Dermis blood vessel endothelial cell (primary cell): Measurements from ENCODE around the gene TMEM222. TPM values are rescaled to one million over a fixed set of nuclear protein-coding genes. Genes with fewer than 3 reads are reported as not detected.
A peak's percentile ranks its signal among the peaks of the same experiment; 100 is the strongest.

Experiments used
- DNase-seq: peaks from one replicate; pipeline ENCODE4 v3.0.0; 2010
- total RNA-seq: library from RNA; depleted of rRNA; stranded (reverse); fragments of >200 nt; gene quantifications from 2 replicates; pipeline ENCODE4 v1.2.3, GENCODE V29; 2014

Gene TMEM222
- total RNA-seq, 1 donor from 2014 or later: 23.3 TPM

DNA sequence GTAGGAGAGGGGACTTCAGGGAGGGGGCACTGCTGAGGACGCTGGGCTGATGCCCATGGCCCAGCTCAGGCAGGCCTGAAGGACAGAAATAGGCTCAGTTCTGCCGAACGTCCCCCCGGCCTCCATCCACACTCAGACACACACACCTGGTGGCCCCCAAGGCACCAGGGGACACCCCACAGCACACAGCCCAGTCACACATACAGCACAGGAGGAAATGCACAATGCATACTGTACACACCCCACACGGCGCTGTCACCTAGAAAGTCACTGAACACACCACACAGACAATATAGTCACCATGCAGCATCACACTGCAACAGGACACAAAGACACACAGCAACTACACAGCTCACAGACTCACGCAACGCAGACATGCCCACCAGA is 20.4 kb downstream of the TMEM222 start:
- DNase-seq: no peak

DNA sequence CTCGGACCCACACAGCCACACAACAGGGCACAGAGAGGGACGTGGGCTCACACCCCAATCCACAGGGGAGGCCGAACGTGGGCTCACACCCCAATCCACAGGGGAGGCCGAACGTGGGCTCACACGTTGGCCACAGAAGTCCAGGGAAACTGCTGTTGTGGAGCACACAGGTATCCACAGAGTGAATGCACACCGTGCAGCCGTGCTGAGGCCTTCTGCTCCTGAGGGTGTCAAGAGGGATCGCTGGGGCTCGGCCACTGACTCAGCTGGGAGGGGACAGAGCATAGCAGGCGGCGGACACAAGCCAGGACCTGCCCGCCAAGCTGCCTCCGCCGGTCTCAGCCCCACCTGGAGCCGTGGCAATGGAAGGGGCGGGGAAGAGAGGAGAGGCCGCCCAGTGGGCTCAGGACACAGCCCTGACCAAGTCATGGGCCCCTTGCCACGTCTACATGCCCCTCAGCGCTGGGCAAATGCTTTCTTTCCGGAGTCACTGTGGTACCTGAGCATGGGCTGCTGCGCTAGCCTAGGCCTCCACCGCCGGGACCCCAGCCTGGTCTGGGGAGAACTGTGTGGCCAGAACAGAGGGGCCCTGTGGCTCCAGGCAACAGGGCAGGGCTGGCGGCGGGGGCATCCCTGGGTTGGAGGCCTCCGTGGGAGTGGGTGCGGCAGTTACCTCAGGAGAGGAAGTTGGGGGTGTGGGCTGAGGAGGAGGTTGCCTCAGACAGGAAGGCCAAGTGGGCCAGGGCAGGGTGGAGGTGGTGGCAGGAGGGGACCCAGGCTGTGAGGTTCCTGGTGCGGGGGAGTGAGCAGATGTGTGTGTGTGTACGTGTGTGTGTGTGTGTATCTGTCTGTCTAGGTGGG is 21.0 kb downstream of the TMEM222 start:
- DNase-seq: no peak

DNA sequence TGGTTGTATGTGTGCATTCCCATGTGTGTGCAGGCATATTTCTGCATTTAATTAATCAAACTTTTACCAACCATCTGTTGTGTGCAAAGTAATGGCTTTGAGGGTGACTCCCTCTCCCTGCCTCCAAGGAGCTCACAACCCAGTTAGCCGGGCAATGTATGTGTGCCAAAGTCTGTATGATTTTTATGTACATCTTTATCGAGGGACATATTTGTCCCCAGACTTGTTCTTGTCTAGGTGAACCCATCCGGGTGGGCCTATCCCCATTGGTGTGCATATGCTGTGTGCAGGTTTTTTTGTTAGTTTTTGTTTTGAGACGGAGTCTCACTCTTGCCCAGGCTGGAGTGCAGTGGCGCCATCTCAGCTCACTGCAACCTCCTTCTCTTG is 21.7 kb downstream of the TMEM222 start:
- DNase-seq: no peak

DNA sequence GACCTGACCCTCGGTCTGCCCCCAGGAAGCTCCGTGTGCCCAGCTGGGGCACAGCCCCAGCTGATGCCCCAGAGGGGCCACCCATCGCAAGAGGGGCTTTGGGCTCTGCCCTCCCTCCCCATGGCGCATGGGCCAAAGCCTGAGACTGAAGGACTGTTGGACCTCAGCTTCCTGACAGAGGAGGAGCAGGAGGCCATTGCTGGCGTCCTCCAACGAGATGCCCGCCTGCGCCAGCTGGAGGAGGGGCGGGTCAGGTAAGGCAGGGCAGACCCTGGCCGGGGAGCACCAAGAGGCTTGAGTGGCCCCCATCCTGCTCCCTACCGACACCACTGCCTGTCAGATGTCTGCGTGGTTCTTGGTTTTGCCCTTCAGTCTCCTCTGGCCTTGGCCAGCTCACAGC is 23.3 kb downstream of the TMEM222 start:
- DNase-seq: no peak

DNA sequence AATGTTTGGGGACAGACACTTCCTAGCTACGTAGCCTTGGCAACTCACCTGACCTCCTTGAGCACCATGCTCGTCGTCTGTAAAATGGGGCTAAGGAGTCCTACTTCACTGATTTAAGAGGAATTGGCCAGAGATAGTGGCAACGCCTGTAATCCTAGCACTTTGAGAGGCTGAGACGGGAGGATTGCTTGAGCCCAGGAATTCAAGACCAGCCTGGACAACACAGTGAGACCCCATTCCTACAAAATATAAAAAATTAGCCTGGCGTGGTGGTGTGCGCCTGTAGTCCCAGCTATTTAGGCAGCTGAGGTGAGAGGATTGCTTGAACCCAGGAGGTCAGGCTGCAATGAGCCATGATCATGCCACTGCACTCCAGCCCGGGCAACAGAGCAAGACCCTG is 24.4 kb downstream of the TMEM222 start:
- no peak for DNase-seq

DNA sequence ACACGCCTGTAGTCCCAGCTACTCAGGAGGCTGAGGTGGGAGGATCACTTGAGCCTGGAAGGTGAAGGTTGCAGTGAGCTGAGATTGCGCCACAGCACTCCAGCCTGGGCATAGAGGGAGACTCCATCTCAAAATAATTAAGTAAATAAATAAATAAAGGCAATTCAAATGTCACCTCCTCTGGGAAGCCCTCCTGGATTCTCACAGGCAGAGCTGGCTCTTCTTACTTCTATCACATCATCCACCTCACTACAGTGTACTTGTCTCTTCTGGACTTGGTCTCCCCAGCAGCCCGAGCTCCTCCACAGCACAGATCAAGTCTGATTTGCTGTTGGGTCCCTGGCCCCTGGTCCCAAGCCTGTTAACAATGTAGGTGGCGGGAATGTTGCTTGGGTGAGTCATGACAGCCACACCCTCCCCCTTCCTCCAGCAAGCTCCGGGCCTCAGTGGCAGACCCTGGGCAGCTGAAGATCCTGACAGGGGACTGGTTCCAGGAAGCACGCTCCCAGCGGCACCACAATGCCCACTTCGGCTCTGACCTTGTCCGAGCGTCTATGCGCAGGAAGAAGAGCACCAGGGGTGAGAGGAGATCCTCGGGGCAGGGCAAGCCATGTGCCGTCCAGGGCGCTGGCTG is 25.1 kb downstream of the TMEM222 start:
- peak; percentile 25 for DNase-seq

DNA sequence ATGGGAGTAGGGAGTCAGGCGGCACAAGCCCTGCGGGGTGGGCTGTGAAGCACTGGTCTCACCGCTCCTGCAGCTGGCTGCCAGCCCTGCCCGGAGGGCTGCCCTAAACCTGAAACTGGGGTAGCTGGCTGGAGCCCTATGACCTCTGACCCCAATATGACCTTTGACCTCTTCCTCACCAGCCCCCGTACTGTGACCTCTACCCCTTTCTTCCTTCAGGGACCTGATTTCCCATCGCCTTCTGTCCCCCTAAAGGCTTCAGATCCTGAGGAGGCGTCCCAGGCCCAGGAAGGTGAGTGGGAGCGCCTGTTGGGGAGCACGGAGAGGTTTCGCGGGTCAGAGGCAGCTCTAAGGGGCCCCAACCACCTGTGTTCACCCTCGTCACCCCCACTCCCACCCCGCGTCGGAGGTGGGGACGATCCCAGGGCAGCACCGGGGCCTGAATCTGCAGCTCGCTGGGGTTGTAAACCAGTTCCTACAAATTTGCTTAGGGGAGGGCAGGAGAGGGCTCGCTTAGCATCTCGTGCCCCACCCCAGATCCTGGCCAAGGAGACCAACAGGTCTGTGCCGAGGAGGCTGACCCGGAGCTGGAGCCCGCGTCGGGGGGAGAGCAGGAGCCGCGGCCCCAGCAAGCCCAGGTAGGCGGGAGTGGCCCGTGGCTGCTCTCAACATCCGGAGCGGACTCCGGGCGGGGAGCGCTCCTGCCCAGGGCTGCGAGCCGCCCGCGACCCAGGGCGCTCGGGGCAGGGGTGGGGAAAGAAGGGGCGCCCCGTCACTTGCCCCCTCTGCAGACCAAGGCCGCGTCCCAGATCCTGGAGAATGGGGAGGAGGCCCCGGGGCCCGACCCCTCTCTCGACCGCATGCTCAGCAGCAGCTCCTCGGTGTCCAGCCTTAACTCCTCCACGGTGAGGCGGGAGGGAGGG is 27.2 kb downstream of the TMEM222 start:
- DNase-seq: peak; percentile 20

DNA sequence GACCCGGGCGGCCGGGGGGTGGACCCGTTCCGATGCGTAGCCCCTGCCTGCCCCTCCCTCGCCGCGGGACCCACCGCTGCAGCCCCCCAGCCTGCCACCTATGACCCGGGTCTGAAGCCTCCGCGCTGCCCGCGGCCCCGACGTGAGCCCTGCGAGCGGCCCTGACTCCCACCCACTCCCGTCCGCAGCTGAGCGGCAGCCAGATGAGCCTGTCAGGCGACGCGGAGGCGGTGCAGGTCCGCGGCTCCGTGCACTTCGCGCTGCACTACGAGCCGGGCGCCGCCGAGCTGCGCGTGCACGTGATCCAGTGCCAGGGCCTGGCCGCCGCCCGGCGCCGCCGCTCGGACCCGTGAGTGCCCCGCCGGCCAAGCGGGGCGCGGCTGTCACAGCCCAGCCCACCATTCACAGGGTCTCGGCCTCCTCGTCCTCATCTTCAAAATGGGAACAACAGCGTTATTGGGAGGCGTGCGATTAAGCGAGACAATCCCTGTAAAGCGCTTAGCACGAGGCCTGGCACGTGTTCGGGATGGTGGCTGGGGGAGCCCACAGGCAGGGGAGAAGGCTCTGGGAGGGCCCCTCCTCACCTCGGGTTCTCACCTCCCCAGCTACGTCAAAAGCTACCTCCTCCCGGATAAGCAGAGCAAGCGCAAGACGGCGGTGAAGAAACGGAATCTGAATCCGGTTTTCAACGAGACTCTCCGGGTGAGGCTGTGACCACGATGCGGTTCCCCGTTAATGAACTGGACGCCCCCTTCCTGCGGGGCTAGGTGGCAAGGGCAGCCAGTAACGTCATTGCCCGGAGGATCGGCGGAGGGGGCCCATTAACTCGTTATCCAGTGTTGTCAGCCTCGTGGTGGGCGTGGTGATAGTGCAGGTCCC is 28.1 kb downstream of the TMEM222 start:
- DNase-seq: peak; percentile 76

DNA sequence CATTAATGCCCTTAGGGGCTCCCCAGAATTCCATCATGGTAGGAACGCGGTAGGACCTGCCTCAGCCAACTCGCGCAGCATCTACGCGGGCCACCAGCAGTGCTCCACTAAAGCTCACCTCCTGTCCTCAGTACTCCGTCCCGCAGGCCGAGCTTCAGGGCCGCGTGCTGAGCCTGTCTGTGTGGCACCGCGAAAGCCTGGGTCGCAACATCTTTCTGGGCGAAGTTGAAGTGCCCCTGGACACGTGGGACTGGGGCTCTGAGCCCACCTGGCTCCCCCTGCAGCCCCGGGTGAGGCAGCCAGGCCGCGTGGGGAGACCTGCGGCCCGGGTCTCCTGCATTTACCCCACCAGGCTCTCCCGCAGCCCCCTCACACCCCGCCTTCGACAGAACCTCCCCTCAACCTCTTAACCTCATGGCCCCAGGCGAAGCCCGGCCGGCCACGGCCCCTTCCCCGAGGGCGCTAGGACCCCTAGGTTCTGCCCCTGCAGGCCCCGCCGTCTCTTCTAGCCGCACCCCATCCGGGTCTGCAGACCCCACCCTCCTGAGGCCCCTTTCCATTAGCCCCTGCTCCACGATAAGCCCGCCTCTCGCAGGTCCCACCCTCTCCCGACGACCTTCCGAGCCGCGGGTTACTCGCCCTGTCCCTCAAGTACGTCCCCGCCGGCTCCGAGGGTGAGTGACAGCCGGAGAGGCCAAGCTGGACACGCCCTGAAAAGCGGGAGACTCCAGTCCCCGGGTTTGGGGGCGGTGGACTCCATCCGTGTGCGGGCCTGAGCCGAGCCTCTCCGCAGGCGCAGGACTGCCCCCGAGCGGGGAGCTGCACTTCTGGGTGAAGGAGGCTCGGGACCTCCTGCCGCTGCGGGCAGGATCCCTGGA is 28.9 kb downstream of the TMEM222 start:
- peak; percentile 34 for DNase-seq

DNA sequence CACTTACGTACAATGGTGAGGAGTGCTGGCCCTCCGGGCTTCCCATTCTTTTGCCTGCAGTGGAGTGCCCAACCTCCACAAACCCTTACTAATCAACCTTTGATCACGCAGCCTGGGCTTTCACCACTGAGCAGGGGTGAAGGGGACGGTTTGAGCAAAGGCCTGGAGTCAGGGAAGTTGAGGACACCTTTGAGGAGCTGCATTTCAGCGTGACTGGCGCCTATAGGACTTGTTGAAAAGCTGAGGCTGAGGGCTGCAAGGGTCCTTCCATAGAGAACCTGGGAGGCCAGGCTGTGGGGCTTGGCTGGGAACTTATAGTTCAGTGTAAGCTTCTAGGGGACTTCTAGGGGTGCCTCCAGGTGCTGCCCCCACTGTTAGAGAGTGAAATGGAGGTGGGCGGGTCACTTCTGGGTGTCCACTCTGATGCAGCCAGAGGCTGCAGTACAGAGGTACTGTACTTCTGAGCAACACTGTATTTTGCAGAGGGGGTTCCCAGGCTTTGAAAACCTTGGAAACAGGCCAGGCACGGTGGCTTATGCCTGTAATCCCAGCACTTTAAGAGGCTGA is 29.7 kb downstream of the TMEM222 start:
- DNase-seq: no peak

DNA sequence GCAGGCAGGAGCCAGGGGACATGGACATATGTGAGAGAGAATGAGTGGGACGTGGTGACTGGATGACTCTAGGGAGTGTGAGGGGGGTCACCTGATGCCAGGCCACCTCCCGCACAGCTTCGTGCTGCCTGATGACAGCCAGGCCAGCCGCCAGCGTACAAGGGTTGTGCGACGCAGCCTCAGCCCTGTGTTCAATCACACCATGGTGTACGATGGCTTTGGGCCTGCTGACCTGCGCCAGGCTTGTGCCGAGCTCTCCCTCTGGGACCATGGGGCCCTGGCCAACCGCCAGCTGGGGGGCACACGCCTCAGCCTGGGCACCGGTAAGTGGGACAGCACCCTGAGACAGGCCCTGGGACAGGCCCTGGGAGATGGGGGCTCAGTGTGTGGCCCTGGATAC is 31.2 kb downstream of the TMEM222 start:
- no peak for DNase-seq

DNA sequence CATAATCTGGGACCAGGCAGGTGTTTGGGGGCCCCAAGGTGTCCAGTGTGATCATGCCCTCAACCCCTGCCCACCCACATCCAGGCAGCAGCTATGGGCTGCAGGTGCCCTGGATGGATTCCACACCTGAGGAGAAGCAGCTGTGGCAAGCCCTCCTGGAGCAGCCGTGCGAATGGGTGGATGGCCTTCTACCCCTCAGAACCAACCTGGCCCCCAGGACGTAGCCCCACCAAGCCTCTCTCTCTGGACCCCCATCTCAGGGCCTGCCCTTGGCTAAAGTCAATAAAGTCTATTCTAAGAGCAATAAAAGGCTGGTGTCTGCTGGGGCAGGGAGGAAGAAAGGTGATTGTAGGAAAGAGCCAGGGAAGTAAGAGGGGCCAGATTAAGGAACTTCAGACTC is 31.7 kb downstream of the TMEM222 start:
- DNase-seq: no peak

DNA sequence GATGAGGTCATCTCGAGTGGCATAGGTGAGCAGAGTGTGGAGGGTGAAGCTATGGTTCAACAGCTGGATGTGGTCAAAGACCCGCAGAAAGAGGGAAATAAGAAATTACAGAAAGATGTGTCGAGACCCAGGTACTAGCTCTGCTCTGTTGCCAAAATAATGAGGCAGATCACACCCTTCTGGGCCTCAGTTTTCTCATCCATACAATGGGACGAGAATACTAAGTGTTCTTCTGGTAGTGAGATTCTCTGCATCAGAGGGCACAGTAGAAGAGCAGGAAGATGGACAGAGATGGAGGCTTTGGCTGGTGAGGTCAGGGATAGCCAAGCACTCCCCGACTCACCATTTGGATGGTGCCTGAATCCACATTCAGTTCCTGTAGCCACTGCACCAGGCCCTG is 33.7 kb downstream of the TMEM222 start:
- no peak for DNase-seq

DNA sequence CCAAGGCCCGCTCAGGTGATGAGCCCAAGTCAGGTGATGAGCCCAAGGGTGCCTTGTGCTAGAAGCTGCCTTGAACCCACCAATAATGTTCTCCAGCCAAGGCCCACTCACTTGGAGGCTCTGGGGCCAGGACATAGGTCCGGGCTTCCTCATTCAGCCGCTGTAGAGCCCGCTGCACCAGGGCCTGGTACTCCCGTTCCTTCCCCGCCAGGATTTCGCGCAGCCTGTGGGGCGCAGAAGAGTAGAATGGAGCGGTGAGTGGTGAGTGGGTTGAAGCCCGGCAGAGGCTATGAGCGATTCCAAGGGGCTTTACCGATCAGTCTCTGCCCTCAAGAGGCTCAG is 34.3 kb downstream of the TMEM222 start:
- DNase-seq: no peak

DNA sequence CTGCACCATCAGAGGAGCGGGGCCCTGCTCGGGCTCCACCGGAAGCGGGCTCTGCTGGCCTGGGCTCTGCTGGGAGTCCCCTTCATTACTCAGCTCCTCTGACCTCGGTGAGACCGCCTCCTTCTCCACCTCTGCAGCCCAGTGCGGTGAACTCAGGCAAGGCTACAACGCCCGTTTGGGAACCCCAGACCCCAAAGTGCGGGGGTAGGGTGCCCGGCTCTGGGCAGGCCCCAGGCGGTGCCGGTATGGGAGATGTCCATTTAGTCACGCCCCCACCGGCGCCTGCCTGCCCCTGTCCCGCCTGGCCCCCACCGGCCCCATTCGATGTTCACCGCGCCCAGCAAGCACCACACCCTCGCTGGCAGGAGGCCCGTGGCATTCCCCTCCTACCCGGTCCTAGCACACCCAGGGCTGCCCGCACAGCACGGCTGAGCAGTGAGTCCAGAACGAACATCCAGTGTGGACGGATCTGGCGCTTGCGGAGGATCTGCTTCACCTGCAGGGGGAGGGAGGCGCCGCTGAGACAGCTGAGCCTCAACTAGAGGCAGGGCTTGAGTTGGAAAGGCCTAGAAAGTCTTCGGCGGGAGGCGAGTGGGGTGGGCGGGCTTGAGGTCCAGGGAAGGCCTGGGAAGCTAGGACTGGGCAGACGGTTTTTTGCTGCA is 34.8 kb downstream of the TMEM222 start:
- DNase-seq: no peak

DNA sequence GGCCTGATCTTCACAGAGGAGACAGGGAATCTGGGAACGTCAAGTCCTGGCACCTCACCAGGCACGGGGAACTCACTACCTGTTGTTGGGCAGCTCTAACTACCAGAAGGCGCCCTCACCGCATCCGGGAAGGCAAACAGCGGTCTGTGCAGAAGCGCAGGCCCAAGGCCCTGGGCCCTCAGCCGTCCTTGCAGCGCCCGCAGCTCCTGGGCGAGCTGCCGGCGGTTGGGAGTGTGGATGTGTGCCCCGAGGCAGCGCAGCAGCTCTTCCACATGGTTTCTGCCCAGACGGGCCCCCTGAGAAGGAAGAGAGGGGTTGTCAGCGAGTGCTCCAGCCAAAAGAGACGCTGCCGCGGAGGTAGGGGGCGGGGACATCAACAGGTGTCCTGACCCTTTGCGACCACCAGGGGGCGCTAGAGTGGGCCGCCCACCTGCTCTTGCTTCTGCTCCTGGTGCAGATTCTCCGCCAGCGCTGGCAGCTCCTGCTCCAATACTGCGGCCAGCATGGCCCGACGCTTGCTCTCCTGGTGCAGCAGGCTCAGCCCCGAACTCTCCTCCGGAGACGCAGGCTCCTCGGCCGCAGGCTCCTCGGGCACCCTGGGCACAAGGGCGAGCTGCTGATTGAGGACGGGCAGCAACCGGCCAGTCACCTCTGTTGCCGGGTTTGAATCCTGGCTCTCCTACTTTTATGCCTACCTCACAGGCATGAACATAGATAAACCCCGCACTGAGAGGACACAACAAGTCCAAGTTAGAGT is 35.5 kb downstream of the TMEM222 start:
- peak; percentile 78 for DNase-seq

DNA sequence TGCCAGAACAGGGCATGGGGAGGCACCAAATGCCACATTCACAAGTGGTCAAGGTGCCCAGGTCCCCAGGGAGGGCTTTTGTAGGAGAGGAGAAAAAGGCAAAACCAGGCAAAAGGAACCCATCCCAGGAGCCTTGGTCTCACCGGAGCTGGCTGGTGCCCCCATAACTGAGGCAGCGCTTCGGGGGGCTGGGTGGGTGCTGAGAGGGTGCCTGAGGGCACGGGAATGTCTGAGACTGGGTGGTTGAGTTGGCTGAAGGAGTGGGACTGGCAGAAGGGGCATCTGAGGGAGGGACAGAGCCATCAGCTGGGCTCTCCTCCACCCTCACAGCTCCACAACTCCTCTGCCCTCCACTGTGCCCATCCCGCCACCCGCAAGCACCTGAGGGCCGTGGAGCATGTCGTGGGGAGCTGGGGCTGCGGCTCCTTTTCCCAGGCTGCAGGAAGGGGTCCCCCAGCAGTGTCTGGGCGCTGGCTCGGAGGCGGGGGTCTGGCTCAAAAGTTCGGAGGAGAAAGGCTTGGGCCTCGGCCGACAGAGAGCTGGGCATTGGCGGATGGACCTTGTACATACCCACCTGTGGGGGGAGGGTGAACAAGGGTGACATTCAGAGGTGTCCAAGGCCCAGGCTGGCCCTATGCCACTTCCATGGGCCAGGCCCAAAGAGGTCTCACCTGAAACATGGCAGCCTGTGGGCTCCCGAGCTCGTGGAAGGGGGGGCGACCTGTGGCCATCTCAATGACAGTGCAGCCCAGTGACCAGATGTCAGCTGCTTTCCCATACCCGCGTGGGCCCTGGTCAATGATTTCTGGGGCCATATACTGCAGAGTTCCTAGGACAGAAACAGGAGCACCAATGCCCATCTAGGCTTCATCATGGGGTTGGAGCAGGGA is 36.3 kb downstream of the TMEM222 start:
- no peak for DNase-seq

DNA sequence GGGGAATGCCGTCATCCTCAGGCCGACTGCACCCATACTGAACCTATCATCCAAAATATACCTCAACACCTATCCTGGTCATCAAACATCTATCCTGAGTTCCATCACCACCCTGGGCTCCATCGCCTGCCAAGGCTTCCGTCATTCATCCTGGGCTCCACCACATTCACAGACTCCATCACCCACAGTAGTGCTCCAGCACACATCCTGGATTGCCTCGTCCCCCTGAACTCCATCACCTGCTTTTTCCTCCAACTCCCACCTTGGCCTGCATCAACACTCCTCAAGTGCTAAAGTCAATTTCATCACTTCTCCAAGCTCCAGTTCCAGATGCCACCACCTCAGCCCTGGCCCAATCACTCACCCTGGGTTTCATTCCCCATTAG is 37.0 kb downstream of the TMEM222 start:
- DNase-seq: no peak

DNA sequence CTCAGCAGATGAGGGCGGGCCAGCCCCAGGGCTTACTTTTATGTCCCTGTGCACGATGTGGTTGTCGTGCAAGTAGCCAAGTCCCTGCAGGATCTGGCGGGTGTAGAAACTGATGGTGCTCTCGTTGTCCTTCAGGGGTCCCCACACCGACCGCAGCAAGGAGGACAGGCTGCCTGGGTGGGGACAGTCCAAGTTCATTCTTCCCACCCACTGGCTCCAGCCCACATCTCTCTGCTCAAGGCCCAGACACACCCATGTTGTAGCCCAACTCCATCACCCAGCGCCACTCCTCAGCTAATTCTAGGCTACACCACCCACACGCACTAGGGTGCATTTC is 37.8 kb downstream of the TMEM222 start:
- DNase-seq: no peak
